ENCODE results near the gene NRIP3. TPM values are rescaled to one million over a fixed set of nuclear protein-coding genes. Genes with fewer than 3 reads are reported as not detected.
A peak's percentile ranks its signal among the peaks of the same experiment; 100 is the strongest.
"Not testable (repeated sequence)": the region's sequence is repeated elsewhere in the genome, so short reads cannot be mapped to it uniquely, and the experiment has no call there.

The NRIP3 gene
- total RNA-seq, 1 experiment from 2014 or later: 22.8 TPM

- no TSS peak for BruUV-seq (replicated peaks)
- Histone ChIP-seq H3K27me3 (ENCODE audit: control insufficient read depth, insufficient read depth, low read length) (no peaks in the 10 kb centered on the region), H3K36me3 (ENCODE audit: control insufficient read depth, insufficient read depth, low read length) (no peaks in the 10 kb centered on the region), H3K9me3 (ENCODE audit: control insufficient read depth, insufficient read depth, low read depth, low read length) (no peaks in the 10 kb centered on the region), H3K27ac (ENCODE audit: low read length) (no peak overlapping the region), H3K4me1 (ENCODE audit: control insufficient read depth, insufficient read depth, low read length) (no peaks in the 10 kb centered on the region), H3K4me3 (ENCODE audit: low read depth in 2 of 2, low read length in 2 of 2) (no peak overlapping the region)
- ChIA-PET POLR2A (no interaction called here), CTCF (no interaction called here)
- TF ChIP-seq SIN3A (IDR thresholded peaks at IDR 0.05; ENCODE audit: borderline replicate concordance, insufficient read depth, low read depth, low read length) (no peak), TCF7L2 (IDR thresholded peaks at IDR 0.05; ENCODE audit: low read depth, low read length) (no peak), REST (IDR thresholded peaks at IDR 0.05; ENCODE audit: insufficient read depth in 1 of 2, low read depth in 2 of 2, low read length in 1 of 2) (no peak), CTCF (IDR thresholded peaks at IDR 0.05) (no peak), POLR2AphosphoS5 (IDR thresholded peaks at IDR 0.05; ENCODE audit: low read depth, low read length) (no peak)
- in situ Hi-C loops (cut with HindIII; ENCODE audit: low pct_unique_long_range_greater_than_20kb, low sequenced_read_pairs) (no loop called here), intact Hi-C loops (cut with micrococcal nuclease; ENCODE audit: unreplicated experiment) (no loop called here)
- ATAC-seq: no peak
- no peak for DNase-seq (ENCODE audit: low read depth, low spot score)
These were observed 20.2 kb downstream of the NRIP3 start for GRCh38 chr11:8983552-8983951.

DNA sequence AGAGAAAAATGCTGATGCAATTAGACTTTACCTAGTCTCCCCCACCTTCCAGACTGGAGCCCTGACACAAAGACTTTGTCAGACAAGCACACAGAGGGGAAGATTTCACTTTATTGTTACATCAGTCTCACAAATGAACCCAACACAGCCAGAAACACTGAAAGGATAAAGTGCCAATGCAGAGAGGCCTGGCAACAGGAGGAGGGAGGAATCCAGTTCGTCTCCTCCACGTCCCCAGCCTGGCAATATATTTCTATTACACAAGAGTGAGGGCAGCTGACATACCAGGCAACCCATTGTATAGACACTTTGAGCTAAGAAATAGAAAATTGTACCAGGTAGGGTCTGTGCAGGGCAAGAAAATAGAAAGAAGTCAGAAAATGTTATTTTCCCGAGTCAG, 23.3 kb downstream of the NRIP3 start:
- in situ Hi-C loops (cut with HindIII; ENCODE audit: low pct_unique_long_range_greater_than_20kb, low sequenced_read_pairs) (no loop called here), intact Hi-C loops (cut with micrococcal nuclease; ENCODE audit: unreplicated experiment) (no loop called here)
- H3K27ac ChIP-seq (ENCODE audit: low read length): no peak overlapping the region
- no peaks in the 10 kb centered on the region for H3K4me1 ChIP-seq (ENCODE audit: control insufficient read depth, insufficient read depth, low read length)
- ChIA-PET POLR2A (no interaction called here), CTCF (interaction anchor here (0.7 kb wide), 1 partner anchor 158 kb away, joined by 10 read pairs; no protein-coding TSS in a partner anchor)
- H3K9me3 ChIP-seq (ENCODE audit: control insufficient read depth, insufficient read depth, low read depth, low read length): no peaks in the 10 kb centered on the region
- BruUV-seq (replicated peaks): no TSS peak
- H3K27me3 ChIP-seq (ENCODE audit: control insufficient read depth, insufficient read depth, low read length): no peaks in the 10 kb centered on the region
- no peak overlapping the region for H3K4me3 ChIP-seq (ENCODE audit: low read depth in 2 of 2, low read length in 2 of 2)
- ATAC-seq: peak; percentile 19; the same call in 1 of the 2 replicates
- TF ChIP-seq REST (IDR thresholded peaks at IDR 0.05; ENCODE audit: insufficient read depth in 1 of 2, low read depth in 2 of 2, low read length in 1 of 2): no peak
- no peak for TF ChIP-seq SIN3A (IDR thresholded peaks at IDR 0.05; ENCODE audit: borderline replicate concordance, insufficient read depth, low read depth, low read length)
- TF ChIP-seq CTCF (IDR thresholded peaks at IDR 0.05): no peak
- TF ChIP-seq TCF7L2 (IDR thresholded peaks at IDR 0.05; ENCODE audit: low read depth, low read length): no peak
- no peak for TF ChIP-seq POLR2AphosphoS5 (IDR thresholded peaks at IDR 0.05; ENCODE audit: low read depth, low read length)
- DNase-seq (ENCODE audit: low read depth, low spot score): no peak
- H3K36me3 ChIP-seq (ENCODE audit: control insufficient read depth, insufficient read depth, low read length): no peaks in the 10 kb centered on the region

GRCh38 chr11:8979365-8979764, 24.4 kb downstream of the NRIP3 start:
- H3K4me1 ChIP-seq (ENCODE audit: control insufficient read depth, insufficient read depth, low read length); POLR2A ChIA-PET; BruUV-seq (replicated peaks); H3K36me3 ChIP-seq (ENCODE audit: control insufficient read depth, insufficient read depth, low read length); H3K27ac ChIP-seq (ENCODE audit: low read length); DNase-seq (ENCODE audit: low read depth, low spot score); in situ Hi-C loops (cut with HindIII; ENCODE audit: low pct_unique_long_range_greater_than_20kb, low sequenced_read_pairs); ATAC-seq; intact Hi-C loops (cut with micrococcal nuclease; ENCODE audit: unreplicated experiment); H3K9me3 ChIP-seq (ENCODE audit: control insufficient read depth, insufficient read depth, low read depth, low read length); H3K4me3 ChIP-seq (ENCODE audit: low read depth in 2 of 2, low read length in 2 of 2); H3K27me3 ChIP-seq (ENCODE audit: control insufficient read depth, insufficient read depth, low read length): not testable (repeated sequence)
- CTCF ChIA-PET: interaction anchor here (0.6 kb wide), 1 partner anchor 276 kb away, joined by 8 read pairs; no protein-coding TSS in a partner anchor

Measured in Panc1 (cell line).